CD4-positive, alpha-beta T cell treated with Interferon gamma for 1 hour (primary cell): Measurements from ENCODE around the gene MALRD1.

ENCODE experiments used
- DNase-seq: peaks from one replicate; pipeline ENCODE4 v3.0.0-alpha.2; 2020

The MALRD1 gene

DNA sequence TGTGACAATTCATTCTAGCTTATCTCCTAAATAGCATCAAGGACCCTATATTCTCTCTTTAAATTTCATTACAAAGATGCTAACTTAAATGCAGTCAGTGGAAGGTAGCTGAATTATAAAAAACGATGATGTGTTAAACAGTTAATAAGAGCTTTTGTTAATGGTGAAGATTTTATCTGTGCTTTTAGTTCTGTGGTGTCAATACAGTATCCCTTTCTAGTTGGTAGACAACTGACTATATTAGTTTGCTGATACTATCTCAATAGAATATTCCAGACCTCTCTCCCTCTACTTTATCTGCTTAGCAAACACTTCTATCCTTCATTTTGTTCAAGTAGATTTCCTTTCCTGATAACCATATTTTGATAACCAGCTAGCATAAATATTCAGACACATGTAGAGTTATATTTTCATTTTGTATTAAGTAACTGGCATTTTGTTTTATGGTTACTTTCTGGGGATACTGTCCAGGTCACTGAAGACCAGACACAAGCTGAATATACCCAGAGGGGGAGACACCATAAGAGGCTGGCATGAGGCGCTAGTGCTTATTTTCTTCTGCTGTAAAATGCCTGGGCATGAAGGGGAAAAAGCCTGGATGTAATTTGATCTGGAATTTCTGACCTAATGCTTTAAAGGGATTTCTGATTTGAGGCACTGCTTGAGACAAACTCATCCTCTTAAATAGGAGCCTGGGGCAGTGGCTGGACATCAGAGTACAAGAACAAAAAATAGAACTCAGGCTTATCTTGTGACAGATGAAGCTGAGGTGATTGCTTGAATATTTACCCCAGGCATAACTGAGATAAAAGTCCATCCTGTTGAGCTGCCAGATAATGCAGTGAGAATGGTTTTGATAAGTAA lies 197.5 kb downstream of the MALRD1 start:
- DNase-seq = no peak

DNA sequence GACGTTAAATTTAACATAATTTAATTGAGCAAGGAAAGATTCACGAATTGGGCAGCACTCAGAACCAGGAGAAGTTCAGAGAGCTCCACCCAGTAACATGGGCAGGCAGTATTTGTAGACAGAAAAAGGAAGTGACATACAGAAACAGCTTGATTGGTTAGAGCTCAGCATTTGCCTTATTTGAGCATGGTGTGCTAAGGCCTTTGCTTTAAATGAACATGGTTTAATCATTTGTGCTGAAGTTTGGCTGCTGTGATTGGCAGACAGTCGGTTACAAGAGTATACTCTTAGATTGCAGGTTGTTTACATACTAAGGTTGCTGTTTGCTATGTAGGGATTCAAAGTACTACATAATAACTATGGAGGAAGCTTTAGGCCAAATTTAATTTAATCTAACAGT lies 199.2 kb downstream of the MALRD1 start:
- DNase-seq = no peak

DNA sequence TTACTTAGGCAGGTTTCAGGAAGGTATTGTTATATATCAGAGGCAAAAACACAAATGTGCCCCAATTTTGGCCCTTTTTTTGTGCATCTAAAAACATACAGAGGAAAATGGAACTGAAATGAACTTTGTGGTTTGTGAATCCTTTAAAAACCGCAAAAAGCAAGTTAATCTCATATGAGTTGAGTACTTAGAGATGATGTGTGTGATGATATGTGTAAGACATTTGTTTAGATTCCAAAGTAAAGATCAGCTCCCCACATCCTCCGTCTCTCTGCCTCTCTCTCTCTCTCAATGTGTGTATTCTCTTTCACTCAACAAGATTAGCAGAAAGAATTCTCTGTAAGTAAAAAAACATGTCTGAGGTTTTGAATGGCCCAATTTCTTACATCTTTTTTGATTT lies 201.9 kb downstream of the MALRD1 start:
- DNase-seq = no peak

DNA sequence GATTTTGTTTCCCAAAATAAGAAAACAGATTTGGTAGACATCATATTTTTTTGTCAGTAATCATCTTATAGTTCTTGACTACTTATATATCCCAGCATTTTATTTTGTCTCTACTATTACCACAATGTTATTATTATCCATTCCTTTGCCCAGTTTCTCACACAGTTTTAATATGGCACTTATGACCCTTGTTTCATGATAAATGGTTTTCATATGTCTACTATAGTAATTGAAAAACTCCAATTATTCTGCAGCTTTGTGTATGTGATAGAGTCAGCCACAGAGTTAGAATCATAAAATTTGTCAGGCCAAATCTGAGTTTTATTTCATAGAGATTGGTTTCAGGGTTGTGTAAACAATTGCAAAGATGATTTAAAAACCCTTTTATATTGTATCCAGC lies 203.9 kb downstream of the MALRD1 start:
- no peak for DNase-seq

DNA sequence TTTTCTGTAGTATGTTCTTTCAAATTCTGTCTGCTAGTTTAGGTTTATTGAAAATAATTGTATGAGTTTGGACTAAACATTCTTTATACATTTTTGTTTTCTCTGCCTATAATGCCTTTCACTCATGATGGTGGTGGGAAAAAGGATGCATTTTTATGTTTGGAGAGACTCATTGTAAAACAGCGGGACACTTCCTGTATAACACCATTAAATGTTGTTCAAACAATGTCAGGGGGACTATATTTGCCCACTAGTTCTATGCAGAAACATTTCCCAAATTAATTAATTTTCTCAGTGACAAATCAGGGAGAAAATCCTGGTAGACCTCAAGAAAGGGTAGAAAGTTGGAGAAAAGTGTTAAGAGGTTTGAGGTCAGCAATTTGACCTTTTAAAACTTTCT lies 207.7 kb downstream of the MALRD1 start:
- DNase-seq = no peak

DNA sequence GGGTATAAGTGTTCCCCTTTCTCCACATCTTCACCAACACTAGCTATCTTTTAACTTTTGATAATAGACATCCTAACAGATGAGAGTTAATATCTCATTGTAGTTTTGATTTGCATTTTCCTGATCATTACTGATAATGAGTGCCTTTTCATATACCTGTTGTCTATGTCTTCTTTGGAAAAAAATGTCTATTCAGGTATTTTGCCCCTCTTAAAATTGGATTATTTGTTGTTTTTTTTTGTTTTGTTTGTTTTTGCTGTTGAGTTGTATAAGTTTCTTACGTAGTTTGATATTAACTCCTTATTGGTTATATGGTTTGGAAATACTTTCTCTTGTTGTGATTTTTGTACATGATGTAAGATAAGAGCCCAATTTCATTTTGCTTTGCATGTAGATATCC lies 214.7 kb downstream of the MALRD1 start:
- DNase-seq = no peak

DNA sequence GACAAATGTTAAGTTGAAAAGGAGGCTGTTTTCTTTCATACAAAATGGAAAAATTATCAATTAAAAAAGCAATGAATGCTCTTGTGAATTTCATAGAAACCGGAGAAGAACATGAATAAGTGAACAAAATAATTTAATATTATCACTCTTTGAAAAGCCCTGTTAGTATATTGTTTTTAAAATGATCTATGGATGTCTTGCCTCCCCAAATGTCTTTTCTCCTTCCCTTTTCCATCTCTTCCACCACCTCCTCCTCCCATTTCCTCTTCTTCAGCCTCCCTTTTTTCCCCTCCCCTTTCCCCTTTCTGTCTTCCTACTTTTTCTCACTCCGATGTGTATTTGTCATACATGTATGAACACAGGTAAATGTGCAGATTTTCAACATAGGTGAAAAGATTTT lies 234.7 kb downstream of the MALRD1 start:
- no peak for DNase-seq

DNA sequence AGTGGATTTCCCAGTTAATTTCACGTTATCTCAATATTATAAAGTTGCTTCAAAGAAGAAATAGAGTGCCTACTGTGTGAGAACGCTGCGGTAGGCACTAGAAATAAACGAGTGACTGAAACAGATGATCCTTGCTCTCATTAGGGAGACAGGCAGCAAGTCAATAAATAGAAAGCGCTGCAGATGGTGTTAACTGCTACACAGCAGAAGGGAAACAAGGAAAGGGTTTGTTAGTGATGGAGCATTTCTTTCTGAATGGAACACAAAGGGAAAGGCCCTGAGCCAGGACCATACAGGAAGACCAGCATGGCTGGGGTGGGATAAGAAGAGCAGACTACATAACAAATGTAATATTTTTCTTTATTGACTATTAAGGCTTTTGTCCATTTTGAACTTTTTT lies 235.2 kb downstream of the MALRD1 start:
- DNase-seq = no peak

DNA sequence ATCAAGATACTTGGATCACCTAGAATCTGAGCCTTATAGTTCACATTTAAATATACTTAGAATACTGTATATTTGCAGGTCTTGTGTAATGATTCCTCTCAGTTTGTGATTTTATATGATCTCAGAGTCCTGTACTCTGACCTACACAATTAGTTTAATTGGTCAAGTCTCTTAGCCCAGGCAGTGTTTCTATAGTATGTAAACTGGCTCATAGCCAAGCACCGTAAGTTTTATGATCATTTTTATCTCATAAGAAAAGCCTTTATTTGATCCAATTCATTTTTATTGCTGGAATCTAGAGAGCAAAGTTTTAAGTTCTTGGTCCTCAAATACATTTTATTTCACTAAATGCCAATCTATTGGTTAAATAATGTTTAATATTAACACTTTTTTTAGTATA lies 242.2 kb downstream of the MALRD1 start:
- DNase-seq = no peak

DNA sequence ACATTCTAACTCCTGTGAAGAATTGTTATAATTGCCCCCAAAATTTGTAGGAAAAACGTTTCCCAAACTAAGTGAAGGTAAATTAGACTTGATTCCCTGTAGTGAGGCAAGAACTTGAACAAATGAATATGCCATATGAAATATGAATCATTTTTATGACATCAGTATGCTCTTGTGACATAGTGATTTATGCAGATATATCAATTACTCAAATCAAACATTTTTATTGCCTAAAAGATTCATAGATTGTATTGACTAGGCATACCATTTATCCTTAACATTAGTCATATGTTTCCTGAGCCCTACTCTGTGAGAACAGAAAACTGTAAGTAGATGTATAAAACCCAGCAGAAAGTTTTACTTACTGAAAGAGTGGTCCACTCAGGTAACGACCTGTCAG lies 245.6 kb downstream of the MALRD1 start:
- no peak for DNase-seq

DNA sequence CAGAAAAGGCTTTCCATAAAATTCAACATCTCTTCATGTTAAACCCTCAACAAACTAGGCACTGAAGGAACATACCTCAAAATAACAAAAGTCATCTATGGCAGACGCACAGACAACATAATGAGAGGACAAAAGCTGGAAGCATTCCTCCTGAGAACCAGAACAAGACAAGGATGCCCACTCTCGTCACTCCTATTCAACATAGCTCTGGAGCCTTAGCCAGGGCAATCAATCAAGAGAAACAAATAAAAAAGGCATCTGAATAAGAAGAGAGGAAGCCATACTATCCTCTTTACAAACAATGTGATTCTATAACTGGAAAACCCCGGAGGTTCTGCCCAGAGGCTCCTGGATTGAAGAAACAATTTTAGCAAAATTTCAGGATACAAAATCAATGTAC lies 251.0 kb downstream of the MALRD1 start:
- no peak for DNase-seq

DNA sequence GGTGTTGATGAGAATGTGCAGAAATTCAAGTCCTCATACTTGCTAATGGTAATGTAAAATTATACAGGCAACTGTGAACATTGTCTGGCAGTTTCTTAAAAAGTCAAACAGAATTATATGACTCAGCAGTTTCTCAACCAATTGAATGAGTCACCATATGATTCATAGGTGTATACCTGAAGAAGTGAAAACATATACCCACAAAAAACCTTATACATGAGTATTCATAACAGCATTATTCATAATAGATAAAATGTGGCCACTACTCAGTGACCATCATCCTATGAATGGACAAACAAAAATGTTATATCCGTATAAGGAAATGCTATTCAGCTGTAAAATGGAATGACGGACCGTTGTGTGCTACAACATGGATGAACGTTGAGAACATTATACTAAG lies 253.5 kb downstream of the MALRD1 start:
- no peak for DNase-seq

DNA sequence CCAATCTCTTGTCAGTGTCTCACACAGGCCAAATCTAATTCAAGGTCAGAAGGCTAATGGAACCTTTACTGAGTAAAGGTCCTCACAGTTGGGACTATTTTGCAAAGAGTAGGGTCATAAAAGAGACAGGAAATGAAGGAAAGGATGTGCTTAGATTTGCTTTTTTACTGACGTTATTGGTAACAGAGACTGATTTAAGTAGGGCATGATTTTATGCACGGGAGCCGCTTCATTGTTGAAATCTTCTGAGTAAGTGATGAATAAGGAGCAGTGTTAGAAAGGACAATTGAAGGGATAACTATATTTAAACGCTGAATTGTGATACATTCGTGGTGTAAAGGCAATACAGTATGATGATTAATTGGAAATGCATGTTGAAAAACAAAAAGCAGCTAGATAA lies 261.5 kb downstream of the MALRD1 start:
- DNase-seq = no peak

DNA sequence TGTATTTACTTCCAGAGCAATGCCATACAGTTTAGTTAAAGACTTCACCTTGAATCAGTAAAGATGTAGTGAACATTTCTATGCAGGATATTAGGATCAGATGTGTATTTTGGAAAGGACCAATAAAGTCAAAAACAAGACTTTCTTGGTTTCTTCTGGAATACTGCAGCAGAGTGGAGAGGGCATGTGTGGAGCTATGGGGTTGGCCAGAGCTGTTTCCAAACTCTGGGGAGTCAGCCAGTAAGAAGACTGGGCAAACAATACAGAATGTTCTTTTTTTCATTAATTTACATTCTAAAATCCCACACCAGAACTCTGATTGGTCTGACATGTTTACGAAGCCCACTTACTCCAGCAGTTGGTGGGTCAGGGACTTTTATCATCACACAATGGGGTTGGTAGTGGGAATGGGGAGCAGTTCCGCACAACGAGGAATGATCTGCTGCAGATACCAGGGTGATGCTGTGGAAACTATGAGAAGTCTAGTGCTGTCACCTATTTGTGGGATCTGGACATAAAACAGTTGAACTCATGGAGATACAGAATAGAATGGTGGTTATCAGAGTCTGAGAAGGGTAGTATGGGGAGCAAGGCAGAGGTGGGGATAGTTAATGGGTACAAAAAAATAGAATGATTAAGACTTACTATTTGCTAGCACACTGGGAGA lies 267.7 kb downstream of the MALRD1 start:
- DNase-seq = no peak

DNA sequence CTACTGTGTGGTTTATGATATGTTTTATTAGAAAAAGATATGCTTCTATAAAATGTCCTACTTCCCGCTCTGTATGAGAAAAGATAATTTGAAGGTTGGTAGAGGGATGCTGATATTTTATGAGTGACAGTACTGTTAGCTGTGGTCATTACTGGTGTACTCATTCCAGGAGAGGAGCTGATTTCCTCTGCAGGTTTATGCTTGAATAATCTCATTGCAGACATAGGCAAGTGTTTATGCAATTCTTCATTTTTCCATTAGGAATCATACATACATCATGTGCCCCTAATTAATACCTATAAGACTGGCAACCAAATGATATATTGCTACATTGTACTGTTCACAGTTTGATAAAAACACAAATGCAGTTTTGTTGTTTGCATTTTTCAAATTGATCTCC lies 269.4 kb downstream of the MALRD1 start:
- no peak for DNase-seq

DNA sequence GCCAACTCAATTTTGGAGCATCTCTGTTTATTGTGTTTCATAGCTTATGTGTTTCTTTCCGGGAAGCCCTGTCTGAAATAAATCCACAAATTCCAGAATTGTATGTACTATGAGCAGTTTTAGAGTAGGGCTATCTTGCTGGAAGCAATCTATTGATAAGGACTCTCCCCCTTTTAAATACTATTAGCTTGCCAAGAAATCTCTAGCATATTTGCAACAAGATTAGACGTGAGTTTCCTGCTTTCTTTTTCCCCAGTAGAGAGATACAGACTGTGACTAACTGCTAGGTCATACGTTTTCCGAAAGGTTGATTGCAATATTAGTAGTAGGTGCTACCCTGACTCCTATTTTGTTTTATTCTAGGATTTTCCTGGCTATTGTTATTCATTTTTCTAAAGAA lies 277.0 kb downstream of the MALRD1 start:
- DNase-seq = no peak

DNA sequence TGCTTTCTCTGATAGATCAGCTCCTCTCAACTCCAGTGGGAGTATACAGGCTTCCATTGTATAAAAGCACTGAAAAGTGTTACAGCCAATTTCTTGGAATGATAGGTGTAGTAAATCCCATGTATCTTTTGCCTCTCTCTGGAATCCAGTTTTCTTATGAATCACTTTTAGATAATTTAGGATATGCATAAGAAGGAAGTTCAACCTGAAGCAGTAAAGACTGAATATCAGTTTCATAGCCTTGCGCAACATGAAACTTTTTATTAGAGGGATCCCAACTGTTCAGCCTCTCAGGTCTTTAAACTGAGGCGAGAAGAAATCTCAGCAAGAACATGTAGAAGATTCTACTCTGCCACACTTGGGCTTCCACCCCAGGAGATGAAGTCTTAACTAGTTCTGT lies 280.0 kb downstream of the MALRD1 start:
- DNase-seq = no peak

DNA sequence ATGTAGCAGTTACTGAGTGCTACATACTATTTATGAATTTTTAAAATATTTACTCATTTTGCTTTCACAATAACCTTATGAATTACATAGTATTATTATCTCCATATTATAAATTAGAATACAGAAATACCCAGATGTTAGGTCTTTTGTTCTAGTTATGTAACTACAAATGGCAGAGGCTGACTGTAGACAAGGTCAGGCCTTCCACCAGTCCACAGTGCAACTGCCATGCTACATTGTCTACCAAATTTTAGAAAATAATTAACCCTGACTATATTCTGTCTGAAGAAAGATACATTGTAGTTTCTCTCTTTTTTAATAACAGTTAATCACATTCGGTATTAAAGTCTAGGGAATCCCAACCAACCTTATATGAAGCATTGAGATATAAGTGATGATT lies 280.9 kb downstream of the MALRD1 start:
- no peak for DNase-seq

DNA sequence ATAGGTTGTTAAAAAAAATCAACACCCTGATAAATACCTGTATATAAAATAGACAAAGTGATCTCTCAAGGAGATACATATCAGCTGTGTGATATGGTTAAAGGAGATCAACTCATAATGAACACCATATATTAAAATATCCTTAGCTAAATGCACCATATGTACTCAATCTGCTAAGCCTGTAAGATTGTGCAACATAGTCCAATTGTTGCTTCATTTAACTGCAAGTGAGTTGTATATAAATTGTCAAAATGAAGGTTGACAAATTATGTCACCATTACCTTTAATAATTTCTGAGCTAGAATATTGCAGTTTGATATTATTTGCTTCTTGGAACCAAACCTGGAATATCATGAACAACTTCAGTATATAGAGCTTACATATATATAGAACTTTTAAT lies 283.7 kb downstream of the MALRD1 start:
- DNase-seq = no peak

DNA sequence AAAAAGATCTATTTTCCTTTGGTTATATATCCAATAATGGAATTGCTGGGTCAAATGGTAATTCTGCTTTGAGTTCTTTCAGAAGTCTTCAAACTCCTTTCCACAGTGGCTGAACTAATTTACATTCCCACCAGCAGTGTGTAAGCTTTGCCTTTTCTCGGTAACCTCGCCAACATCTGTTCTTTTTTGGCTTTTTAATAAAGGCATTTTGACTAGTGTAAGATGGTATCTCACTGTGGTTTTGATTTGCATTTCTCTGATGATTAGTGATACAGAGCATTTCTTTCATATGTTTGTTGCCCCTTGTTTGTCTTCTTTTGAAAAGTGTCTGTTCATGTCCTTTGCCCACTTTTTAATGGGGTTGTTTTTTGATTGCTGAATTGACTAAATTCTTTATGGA lies 285.0 kb downstream of the MALRD1 start:
- no peak for DNase-seq

DNA sequence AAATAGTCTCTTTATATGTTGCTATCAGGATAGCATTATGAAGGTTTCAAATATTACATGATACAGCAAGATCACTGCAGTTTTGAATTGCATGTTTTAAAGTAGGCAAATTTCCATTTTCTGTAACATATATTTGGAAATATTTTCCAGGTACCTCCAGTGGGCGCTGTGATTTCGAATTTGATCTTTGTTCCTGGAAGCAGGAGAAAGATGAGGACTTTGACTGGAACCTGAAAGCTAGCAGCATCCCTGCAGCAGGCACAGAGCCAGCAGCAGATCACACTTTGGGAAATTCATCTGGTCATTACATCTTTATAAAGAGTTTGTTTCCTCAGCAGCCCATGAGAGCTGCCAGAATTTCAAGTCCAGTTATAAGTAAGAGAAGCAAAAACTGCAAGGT lies 299.0 kb downstream of the MALRD1 start:
- no peak for DNase-seq

DNA sequence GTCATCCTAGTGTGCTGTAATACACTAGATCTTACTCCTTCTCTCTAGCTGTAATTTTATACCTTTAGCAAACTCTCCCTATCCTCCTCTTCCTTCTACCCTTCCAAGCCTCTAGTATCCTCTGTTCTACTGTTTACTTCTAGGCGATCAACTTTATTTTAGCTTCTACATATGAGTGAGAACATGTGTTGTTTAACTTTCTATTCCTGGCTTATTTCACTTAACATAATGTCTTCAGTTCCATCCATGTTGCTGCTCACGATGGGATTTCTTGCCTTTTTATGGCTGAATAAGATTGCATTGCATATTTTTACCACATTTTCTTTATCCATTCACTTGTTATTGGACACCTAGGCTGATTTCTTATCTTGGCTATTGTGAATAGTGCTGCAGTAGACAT lies 318.6 kb downstream of the MALRD1 start:
- no peak for DNase-seq

DNA sequence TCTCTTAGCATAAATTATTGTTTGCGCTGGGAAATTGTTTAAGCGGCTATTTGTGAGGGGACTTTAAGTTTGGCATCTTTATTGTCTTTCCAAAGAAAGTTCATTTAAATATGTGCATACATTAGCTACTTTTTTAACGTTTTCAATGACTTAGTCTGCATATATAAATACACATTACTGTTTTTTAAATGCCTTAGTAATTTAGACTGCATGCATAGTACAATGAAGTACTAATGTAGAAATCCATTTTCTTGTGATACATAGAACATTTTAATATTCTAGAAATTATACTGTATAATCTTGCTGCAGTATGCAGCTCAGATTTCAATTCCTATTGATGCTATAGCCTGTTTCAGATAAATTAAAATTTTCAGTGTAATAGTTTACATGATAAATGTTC lies 325.4 kb downstream of the MALRD1 start:
- no peak for DNase-seq

DNA sequence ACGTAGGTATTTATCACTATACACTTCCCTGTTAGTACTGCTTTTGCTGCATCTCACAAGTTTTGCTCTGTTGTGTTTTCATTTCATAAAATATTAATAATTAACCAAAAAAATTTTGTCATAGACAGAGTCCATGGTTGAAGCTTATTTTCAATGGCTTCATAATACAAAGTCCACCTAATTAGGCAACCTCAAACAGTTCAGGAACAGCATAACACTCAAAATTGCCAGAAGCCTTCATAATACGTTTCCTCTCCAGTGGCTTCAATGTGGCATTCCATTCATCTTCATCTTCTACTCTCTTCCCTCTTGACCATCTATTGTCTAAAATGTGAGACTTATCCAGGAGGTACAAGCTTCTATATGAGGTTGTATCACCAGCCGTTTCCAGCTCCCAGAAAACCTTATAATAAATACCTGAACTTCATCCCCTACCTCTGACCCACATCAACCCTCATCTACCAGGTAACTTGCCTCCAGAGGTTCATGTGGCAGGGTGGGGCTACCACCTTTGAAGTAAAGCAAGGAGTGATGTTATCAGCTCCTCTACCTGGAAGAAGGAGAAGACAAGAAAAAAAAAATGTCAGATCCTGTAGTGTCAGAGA lies 337.3 kb downstream of the MALRD1 start:
- DNase-seq = no peak
